ENCODE results near the gene SOCS7.
A peak's percentile ranks its signal among the peaks of the same experiment; 100 is the strongest.

Gene SOCS7

DNA sequence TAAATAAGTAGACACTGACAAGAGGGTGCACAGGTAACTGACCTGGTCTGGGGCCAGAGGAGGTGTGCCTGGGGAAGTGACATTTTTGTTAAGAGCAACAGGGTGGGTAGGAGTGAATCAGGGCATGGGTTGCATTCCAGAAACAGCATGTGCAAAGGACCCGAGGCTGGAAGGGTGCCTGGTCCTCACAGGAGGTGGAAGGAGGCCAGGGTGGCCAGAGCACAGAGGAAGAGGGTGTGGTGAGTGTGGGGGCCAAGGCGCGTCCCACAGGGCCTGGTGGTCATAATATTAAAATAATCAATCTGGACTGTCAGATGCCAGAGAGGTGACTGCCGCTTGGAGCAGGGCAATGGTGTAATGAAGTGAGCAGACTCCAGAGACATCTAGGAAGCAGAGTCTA is 90.9 kb downstream of the SOCS7 start:
- no peak for DNase-seq

DNA sequence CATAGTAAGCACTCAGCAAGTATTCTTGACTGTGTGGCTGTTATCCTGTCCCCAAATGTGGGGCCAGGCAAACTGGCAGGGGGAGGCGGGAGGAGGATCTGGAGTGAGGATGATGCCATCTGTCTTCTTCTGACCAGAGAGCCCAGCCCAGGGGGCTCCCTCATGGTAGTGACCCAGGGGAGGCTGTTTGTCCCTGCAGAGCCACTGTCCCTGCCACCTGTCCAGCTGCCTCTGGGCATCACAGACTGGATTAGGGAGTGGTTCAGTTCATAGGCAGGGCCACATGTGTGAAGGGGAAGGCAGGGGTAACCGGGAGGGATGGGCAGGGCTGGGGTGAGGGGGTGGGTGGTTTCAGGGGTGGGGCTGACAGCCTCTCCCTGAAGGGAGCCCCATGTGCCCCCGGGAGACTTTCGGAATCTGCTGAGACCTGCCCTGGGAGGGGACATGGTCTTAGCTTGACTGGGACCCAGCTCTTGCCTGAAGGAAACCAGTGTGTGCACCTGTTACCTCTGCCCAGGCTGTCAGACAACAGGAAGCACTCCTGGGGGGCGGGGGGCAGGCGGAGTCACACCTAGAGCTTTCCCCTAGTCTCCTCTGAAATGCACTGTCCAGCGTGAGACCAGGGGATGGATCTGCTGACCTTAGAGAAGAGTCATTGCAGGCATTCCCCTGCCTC is 91.8 kb downstream of the SOCS7 start:
- DNase-seq = no peak

DNA sequence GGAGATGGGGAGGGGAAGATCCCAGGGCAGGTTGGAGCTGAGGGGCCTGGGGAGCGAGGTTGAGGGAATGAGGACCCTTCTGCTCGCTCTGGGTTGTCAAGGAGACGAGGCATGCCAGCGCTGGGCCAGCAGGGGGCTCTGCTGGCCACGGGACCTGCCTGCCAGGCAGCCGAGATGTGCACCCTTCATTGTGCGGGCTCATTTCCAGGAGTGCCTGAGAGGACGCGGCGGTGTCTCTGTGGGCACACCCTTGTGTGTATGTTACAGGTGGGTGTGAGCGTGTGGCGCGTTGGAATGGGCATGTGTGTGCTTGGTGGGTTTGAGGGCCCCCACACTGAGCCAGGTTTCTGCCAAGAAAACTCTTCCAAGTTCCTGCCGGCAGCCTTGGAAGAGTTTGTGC is 92.5 kb downstream of the SOCS7 start:
- peak; percentile 69 for DNase-seq

DNA sequence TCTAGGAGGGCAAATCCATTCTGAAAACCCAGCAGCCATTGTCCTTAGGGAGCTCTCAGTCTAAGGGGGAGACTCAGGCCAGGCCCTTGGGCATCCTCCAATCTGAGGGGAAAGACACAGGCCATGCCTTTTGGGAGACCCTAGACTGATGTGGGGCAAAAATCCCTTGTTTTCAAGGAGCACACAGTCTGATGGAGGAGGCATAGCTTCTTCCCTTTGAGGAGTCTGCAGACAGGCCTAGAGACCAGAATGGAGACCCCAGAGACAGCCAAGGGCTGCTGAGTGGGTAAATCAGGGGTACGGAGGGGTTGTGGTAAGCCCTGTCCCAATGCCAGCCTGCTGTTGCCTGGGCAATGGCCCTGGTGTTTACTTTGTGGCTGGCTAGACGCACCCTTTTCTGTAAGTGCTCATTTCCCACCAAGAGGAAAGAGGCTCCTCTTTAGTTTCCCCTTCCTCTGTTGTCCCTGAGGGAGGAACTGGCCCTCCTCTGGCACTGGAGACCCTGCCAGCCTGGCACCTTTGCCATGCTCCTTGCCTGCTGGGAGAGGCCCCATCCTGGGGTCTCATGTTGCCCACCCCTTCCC is 96.0 kb downstream of the SOCS7 start:
- no peak for DNase-seq

DNA sequence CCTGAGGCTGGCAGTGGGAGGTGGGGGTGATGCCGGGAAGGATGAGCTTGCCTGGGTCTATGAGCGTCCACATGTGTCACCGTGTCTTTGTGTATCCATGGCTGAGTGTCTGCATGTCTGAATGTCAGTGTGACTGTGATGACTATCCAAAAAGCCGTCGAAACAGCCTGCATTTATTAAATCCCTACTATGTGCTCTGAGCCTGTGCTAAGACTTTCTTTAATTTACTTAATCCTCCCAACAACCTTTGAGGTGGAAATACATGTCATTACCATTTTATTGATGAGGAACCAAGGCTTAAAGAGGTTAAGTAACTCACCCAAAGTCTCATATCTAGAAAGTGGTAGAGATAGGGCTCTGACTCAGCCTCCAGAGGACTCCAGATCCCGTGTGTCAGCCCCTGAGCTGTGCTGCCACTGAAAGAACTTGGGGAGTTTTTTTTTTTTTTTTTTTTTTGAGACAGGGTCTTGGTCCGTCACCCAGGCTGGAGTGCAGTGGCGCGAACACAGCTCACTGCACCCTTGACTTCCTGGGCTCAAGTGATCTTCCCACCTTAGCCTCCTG is 96.6 kb downstream of the SOCS7 start:
- DNase-seq = no peak

DNA sequence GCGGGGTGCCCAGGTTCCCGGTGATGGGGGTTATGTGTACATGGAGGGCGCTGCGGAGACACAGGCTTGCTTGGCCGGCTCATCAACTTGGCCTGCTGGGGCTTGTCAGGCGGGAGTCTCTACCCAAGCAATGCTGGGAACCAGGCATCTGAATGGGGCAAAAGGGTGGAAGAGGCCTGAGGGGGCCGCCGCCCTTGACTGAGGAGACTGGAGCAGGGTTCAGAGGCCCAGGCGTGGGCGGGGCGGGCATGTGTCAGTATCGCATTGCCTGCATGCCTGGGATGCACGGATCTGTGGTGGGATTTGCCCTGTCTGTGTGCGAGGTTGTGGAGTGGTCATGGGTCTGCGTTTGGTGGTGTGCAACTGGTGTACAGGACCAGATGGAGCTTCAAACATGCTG is 97.7 kb downstream of the SOCS7 start:
- DNase-seq = peak; percentile 55

DNA sequence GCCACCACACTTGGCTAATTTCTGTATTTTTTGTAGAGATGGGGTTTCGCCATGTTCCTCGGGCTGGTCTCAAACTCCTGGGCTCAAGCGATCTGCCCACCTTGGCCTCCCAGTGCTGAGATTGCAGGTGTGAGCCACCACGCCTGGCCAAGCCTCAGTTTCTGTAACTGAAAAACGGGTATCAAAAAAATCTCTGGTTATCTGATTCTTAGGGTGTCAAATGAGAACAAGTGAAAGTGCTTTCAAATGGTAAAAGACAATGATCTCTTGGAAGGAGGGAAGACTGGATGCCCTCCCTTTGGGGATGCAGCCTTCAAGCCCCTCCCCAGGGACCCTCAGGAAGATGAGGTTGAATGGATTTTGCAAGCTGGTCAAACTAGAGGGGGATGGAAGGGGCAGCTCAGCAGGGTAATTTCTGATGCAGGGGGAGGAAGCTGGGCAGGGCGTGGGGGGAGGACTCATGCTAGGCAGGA is 98.9 kb downstream of the SOCS7 start:
- no peak for DNase-seq

DNA sequence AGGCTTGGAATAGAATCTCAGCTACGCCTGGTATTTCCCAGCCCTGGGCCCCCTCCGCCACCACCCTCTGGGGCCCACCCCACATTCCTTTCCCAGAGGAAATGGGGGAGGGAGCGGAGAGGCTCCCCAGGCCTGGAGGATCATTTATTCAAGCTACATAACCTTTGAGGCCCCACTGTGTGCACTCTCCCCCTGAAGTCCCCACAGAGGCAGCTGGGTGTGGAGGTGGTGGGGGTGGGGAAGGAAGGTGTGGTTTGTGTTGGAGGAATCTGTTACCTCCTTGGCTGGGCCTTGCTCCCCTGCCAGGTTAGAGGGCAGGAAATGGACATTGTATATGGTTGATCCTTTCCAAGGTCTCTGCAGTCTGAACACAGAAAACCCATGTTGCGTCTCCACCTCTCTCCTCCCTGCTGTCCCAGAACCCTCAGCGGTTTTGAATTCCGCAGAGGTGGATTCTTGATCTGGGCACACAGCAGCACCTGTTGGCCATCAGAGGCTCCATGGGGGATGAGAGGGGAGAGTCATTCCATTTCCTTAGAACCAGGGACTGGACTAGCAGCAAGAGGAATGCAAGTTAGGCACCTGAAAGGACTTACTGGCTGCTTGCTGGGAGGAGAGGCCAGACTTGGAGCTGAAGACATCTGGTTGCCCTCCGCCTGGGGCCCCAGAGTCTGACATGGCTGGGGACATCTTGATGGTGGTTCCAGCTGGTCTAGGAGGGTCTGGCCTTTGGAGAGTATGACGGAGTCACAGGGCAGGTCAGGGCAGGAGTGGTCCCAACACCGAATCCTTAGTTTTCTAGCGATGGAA is 99.6 kb downstream of the SOCS7 start:
- peak; percentile 93 for DNase-seq

DNA sequence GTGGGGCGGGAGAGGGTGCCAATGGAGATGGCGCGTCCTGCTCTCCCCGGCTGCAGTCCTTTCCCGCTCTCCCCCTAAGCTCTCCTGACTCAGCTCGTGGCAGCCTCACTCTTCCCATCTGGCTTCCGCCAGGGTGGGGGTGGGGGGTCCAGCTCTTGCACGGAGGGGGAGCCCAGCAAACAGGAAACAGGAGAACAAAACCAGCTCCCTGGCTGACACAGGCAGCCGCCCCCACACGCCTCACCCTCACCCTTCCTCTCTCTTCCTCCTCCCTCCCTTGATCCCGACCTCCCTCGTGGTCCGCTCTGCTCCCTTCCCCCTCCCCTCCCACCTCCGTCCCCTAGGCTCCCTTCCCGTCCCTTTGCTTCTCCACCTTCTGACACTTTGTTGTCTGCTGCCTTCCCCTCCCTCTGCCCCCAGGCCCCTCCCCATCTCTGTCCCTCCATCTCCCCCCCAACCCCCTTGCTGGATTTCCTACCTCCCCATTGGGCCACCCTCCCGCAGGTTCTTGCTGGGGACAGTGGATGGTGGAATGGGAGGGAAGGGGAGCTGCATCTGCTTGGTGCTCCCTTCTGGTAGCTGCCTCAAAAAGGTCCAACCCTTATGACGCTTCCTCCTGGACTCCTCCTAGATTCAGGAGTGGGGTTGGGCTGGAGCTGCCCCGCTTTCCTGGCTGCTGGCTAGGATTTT is 100.3 kb downstream of the SOCS7 start:
- peak; percentile 98 for DNase-seq

DNA sequence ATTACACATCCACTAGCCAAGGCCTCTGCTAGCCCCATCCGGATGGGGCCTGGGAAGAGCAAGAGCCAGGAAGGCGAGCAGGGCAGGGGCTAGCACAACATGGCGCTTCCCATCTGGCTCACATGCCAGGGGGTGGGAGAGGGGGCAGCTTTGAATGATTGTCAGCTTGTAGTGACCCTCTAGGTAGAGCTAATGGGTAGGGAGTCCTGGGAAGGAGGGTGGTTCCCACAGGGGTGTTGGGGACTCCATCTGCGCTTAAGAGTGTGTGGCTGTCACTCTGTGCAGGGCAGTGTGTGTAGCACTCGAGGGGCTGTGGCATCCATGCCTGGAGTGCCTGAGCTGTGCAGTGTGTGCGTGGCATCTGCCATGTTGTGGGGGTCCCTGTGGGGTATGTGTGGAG is 101.1 kb downstream of the SOCS7 start:
- DNase-seq = no peak

DNA sequence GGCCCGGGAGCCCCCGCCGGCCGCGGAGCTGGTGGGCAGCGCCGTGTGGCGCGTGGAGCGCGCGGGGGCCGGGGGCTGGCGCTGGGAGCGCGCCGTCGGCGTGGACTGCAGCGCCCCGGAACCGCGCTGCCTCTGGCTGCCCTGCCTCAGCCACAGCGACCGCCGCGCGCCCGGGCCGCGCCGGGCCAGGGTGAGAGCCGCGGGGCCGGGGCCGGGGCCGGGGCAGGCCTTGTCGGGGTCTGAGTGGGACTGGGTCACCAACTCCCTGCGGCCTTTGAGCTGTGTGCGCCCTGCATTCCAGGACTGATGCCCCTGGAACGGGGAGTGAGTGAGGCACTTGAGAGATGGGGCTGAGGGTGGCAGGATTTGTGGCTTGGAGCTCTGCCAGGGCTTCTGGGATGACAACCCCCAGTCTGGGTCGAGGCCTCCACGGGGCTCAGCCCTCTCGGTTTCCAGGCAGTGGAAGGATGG is 102.3 kb downstream of the SOCS7 start:
- DNase-seq = peak; percentile 72

DNA sequence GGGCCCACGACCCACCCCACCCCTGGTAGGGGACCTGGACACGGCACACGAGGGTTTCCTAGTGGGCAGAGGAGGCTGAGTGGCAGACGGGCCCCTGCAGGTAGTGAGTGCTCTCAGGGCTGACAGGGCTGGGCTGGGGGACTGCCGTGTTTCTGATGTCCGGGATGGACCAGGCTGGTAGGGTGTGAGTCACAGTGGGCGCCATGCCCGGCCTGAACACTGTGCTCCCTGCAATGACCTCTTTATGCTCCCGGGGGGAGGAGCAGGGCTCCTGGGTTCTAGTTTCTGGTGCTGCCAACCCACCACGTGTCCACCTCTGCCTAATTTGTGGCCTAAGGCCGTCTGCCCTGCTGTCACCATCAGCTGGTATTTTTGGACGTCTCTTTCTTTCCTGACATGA is 102.9 kb downstream of the SOCS7 start:
- peak; percentile 65 for DNase-seq

Data from fibroblast of skin of abdomen (primary cell).